ENCODE results near the gene ADH4. TPM values are rescaled to one million over a fixed set of nuclear protein-coding genes. Genes with fewer than 3 reads are reported as not detected.
A peak's percentile ranks its signal among the peaks of the same experiment; 100 is the strongest.
"Not testable (repeated sequence)": the region's sequence is repeated elsewhere in the genome, so short reads cannot be mapped to it uniquely, and the experiment has no call there.

Gene ADH4
- polyA plus RNA-seq (ENCODE audit: insufficient read length in 12 of 12): under 1 TPM in 2 of 12 donors, not detected in 10; 0.20 to 0.45 TPM
- long read RNA-seq, donor 1: 0 reads
- long read RNA-seq, donor 2: 0 reads
- long read RNA-seq, donor 3: 0 reads
- long read RNA-seq, donor 4: 0 reads
- long read RNA-seq, donor 5: 0 reads
- long read RNA-seq, donor 6: 0 reads
- long read RNA-seq, donor 7: 0 reads
- long read RNA-seq, donor 8: 0 reads
- long read RNA-seq, donor 9: 0 reads
- long read RNA-seq, donor 10: 0 reads
- long read RNA-seq, donor 11: 0 reads

DNA sequence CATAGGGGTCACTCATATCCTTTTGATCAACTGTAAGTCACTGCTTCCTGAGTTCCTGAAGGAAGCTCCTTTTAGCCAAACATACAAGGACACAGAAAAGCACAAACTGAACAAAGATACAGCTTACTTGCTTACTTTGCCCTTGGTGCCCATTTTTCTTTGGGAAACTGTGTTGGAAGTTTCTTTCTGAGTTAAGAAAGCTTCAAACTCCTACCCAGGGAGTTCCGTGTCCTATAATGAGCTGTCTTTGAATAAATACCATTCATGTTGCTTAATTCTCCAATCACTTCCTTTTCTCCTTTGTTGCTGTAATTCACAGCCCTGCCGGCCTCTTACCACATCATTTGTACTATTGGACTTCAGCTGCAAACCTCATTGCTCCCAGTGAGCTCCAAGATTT, at the start of gene ADH4:
TSS of gene ADH4 (minus strand) at position 228 of the 400 bp plus-strand sequence. CDS start at position 153, 75 bp downstream.
- DNase-seq: no peak

DNA sequence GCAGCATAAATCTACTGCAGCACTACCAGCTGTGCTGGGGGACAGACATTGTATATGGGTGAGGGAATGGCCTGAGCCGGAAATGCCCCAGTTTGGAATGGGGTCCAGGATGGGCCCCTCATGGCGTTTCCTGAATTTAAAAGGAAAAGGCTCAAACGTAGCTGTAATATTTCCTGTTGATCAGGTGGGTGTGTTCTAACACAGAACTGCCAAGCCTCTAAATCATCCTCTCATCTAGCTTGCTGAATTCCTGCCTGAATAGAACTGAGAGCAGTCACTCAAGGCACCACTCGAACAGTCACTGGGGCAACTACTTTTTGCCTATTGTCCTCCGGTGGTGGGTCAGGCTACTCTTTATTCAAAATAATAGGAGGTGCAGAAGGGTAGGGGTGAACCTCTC, 46.2 kb upstream of the ADH4 start:
- DNase-seq: no peak

DNA sequence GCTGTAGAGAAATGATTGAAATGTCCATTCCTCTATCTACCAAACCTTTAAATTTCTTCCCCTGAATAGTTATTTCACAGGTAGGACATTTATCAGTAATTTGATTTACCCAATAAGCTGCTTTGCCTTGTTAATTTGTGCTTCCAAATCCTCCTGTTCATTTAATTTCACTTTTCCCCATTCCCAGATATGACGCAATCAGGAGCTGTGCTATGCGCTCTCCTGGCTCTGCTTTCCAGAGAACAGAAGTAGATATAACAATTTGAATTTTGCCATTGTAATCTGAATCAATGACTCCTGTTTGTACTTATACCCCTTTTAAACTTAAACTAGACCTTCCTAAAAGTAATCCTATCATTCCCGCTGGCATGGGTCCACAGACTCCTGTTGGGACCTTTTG, 45.8 kb upstream of the ADH4 start:
- not testable (repeated sequence) for DNase-seq

DNA sequence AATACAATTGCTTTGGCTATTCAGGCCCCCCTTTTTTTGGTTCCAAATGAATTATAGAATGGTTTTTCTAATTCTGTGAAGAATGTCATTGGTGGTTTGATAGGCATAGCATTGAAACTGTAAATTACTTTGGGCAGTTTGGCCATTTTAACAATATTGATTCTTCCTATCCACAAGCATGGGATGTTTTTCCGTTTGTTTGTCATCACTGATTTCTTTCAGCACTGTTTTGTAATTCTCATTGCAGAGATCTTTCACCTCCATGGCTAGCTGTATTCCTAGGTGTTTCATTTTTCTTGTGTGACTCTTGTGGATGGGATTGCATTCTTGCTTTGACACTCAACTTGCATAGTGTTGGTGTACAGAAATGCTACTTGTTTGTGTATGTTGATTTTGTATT, 41.9 kb upstream of the ADH4 start:
- no peak for DNase-seq

DNA sequence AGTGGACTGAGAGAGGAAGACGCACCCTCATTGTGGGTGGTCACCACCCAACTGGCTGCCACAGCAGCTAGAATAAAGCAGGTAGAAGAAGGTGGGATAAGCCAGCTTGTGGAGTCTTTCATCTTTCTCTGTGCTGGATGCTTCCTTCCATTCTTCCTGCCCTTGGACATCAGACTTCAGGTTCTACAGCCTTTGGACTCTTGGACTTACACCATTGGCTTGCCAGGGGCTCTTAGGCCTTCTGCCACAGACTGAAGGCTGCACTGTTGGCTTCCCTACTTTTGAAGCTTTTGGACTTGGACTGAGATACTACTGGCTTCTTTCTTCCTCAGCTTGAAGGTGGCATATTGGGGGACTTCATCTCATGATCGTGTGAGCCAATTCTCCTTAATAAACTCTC, 41.5 kb upstream of the ADH4 start:
- DNase-seq: no peak

DNA sequence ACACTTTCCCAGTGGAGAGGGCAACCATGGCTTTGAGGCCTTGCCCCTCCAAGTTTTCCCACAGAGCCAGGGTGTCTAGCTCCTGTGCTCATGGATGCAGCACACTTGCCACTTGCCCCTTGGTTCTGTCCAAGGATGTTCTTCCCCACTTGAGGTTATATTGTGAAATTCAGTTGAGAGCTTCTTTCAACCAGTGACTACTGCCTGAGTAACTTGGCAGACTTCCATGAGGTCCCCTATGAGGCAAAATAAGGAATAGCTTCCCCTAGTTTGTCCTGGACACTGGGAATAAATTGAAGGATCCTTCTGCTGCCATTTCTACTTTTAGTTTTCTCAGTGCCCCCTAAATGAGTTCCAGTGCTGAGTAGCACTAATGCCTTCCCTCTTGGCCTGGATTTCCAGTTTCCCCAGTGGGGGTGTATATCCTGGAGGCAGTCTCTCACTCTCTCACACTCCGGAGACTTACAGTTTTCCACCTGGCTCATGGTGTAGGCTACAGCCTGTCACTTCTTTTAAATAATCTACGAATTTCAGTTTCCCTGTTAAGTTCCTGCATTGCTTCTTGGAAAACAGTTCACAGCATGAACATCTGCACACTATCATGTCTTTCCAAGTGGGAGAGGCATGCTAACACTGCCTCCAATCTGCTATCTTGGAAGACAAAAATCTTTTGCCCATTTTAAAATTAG, 36.4 kb upstream of the ADH4 start:
- DNase-seq: peak; percentile 63

DNA sequence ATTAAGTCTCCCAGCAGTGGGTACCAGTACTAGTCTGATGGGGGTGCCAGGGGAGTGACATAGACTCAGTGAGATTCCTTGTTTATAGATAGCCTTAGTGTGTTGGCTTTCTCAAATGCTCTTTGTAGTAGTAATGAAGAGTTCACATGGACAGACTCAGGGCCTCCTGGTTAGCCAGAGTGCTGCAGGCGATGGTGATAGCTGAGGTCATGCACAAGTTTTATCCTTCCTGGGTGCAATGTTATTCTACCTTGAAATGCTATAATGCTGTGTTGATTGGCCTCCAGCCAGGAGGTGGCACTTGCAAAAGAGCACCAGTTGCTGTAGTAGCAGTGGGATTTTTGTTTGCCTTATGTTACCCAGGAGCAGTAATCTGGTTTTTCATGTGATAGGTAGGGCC, 35.5 kb upstream of the ADH4 start:
- no peak for DNase-seq

DNA sequence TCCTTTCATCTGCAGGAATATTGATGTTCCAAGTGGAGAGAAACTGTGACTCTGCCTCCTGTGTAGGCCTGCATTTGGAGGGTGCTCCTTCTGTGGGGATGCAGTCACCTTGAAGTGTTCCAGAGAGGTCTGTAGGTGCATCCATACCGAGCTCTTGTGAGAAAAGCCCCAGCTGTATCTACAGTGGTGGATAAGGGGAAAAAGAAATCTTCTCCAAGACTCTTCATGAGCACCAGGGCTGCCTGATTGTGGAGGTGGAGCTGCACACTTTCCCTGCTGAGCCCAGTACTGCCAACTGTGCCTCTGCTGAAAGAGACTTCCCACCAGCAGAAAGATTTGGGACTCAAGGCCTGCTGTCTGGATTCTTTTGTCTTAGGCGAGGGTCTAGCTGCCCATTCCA, 35.1 kb upstream of the ADH4 start:
- DNase-seq: no peak

DNA sequence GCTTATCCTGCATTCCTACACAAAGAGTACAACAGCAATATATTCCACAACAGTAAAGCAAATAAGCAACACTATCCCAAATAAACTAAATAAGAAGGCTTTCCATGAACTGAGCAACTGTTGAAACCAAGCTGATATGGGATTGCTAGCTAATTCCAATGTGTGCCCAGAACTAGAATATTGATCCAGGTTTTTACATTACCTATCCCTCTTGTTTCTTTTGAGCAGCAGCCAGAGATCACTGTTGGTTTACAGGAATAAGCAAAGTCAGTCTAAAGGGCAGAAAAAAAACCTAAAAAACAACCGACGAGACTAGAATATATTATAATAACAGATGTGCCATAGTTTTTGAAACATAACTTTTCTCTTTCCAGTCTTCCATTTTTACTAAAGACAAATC, 22.4 kb upstream of the ADH4 start:
- no peak for DNase-seq

DNA sequence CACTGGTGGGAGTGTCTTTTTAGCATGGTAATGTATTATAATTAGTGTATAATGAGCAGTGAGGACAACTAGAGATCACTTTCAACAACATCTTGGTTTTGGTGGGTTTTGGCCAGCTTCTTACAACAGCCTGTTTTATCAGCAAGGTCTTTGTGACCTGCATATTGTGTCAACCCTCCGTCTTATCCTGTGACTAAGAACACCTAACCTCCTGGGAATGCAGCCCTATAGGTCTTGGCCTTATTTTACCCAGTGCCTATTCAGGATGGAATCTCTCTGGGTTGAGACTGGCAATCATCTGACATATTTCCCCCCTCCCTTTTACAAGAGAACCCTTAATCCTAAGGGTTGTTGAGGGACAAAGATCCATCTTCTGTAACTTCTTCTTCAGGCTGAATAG, 21.9 kb upstream of the ADH4 start:
- DNase-seq: no peak

DNA sequence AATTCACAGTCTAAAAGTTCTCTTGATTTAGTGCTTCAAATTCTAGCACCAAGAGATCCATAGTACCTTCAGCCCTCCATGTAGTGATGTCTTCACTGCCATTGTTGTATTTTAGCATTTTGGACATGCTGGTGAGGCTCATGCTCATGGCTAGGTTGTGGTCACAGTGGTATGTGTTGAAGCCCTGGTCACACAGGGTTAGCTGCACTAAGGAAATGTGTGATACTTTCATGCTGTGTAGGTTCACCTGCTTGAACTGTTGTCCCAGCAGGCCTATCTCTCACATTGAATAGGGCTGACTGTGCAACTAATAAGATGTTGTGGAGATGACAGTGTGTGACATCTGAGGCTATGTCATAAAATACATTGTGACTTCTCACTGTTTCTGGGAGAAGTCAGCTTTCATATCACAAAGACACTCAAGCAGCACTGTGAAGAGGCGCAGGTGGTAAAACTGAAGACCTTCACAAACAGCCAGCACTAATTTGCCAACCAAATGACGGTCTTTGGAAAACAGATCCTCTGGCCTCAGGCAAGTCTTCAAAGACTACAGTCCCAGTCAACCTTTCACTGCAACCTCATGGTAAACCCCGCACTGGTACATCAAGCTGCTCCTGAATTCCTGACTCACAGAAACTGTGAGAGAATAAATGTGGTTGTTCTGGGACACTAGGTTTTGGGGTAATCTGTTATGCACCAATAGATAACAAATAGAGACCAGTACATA, 17.4 kb upstream of the ADH4 start:
- DNase-seq: no peak

DNA sequence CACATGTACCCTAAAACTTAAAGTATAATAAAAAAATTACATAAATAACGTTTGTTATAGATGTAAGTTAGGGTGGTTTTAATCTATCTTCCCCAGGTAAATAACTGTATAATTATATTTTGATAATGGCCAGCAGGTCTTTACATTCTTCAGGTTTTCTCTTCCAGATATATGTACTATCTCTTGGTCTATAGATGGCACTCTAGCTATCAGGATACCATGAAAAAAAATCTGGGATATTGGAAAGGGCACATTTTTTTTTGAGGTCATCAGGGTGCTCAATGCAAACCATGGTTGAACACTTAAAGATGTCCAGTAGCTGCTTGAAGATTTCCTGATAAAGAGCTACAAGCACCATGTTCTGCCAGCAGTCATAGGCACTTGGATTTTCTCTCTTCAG, 15.6 kb upstream of the ADH4 start:
- no peak for DNase-seq

DNA sequence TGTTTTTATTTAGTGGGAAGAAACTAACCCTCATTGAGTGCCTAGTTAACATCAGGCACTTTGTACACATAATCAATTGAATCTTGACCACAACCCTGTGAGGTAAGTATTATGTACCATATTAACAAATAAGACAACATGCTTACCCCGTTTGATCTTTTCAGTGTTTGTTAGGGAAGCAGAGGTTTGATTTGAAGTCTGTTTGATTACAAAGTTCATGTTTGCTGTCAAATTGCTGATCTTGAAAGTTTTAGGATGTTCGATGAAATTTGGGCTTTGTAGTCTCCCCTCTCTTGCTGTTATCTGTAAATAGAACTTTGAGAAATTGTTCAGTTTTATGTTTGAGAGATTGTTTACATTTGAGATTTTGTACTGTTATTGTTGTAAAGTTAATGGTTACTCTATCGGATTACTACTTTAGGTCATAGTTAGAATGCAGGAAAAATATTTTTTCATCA, 13.4 kb upstream of the ADH4 start:
- DNase-seq: no peak

DNA sequence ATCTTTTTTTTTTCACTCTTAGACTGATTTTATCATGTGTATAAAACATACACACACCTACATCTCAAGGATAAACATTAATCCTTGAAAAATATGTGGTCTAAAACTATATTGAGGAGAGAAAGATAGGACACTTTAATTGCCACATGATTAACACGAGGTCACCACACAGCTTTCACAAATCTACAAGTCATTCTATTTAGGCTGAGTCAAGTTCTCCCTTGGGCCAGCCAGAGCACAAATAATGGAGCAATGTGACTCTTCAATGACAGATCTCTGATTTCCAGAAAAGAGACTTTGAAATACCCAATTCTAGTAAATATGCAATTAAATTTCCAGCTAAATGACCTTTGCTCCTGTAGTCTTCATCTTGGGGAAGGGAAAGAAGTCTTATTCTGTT, 12.9 kb upstream of the ADH4 start:
- no peak for DNase-seq

DNA sequence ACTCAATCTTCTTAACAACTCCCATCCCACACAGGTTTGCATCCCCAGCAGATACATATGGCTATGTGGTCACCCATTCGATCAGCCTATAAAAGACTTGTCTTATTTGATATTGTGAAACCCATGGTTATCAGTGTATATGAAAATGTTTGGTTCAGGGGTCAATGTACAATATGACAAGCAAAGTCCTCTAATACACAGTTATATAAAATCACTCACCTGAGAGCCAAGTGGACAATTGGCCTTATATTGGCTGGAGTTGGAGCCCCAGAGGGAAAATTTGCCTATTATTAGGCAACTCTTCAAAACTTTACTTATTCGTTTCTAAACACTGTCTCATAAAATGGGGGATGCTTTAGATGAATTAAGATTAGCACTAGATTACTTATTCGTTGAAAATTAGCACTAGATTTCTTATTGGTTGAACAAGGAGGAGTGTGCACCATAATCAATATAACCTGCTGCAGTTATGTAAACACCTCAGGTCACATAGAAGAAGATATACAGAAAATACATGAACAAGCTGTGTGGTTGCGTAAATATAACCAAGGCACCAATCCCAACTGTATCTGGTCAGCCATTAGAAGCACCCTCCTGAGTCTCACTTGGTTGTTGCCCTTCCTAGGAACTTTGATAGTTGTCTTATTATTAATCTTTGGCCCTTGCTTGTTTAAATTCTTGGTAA, 10.7 kb upstream of the ADH4 start:
- DNase-seq: no peak

DNA sequence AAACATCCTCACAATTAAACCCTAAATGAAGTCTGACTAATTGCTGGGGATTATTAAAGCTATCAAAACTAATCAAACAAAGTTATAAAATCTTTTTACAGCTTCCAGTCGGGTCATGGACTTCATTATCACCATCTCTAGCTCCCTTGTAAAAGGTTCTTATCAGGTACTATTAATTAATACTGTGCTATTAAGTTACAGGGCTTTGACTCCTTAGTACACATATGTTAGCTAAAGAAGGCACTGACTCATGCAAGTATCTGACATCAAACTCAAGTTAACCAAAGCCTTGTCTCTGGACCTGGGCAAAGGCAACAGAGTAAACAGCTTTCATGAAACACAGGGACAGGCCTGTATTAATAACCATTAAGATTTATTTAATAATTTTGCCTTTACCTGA, 7.9 kb upstream of the ADH4 start:
- no peak for DNase-seq

DNA sequence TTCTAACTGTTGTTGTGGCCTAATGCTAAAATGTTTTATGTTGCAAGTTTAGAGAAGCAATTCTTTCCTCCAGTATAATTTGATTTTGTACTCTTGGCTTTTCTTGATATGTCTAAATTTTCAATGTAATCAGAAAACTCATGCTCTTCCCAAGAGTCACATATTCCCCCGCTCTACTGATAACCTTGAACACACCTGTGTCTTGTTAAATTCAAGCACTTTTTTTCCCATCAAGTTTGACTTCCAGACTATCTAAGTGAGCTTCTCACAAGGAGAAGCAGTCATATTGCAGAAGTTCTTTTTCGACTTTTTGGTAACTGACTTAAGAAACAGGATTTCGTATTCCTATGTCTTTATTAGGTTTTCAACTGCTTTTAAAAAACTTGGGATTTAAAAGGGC, 7.4 kb upstream of the ADH4 start:
- DNase-seq: no peak

DNA sequence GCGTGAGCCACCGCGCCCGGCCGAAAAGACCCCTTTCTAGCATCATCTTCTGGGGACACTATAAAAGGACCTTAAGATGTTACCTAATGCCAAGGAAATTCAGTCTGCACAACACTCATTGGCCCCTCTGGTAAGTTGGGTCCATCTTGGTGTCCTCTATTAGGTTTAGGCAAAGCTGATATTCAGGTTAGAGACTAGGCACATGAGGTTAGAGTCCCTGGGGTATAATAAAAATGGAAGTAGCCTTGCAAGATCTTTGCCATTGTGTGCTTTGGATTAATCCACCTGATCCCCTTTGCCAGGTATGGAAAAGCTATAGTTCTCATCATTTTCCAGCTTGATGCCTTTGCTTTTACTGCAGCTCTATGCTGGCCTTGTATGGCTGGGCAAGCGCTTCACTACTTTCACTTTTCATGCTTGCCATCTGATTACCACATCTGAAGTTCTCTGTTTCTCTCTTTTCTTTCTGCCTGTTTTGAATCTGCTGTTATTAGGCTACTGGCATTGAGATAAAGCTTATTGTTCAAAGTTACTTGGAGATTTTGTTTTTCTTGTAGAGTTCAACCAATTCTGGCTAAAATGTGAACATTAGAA, 5.4 kb upstream of the ADH4 start:
- DNase-seq: no peak

DNA sequence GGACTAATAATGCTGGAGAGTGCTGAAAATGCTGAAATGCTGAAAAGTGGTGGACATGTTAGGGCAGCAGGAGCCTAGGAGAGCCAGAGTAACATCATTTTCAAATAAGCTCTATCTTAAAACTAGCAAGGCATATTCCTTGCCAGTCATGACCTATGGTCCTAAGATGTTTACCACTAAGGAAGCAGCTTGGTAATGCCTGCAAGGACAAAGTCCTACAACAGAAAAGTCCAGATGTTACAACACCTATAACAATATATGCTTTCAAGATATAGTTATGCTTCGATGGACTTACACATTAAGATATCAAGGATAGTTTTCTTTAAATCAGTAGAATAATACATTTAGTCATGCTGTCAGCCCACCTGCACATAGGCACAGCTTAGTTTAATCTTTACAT, 4.5 kb upstream of the ADH4 start:
- no peak for DNase-seq

DNA sequence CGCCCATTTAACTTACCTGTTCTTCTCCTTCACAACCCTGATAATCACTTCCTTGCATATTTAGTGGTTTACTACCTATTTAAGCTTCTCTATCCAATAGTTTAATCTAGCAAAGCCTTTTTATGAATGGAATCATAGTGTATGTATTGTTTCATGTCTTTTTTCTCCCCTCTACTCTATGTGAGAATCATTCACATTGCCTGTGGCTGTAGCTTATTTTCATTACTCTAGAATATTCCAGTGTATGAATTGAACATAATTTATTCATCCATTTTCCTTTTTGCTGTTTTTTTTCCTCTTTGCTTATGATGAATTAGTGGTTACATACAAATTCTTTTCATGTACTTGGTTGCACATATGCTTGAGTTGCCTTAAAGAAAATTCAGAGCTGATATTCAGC, 490 bp upstream of the ADH4 start:
- DNase-seq: no peak

DNA sequence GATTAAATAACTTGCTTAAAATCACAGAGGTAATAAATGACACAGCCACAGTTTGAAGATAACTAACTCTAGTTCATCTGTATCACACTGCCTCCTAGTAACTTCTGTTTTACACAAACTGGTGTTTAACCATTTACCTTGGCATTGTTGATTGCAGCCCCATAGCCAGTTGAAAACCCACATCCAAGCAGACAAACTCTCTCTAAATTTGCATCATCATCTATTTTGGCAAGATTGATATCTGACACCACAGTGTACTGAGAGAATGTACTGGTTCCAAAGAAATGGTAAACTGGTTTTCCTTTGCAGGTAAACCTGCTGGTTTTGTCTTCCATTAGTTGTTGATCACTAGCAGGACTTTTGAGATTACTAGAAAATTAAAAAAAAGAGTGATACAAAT, 7.8 kb downstream of the ADH4 start:
- DNase-seq: no peak

DNA sequence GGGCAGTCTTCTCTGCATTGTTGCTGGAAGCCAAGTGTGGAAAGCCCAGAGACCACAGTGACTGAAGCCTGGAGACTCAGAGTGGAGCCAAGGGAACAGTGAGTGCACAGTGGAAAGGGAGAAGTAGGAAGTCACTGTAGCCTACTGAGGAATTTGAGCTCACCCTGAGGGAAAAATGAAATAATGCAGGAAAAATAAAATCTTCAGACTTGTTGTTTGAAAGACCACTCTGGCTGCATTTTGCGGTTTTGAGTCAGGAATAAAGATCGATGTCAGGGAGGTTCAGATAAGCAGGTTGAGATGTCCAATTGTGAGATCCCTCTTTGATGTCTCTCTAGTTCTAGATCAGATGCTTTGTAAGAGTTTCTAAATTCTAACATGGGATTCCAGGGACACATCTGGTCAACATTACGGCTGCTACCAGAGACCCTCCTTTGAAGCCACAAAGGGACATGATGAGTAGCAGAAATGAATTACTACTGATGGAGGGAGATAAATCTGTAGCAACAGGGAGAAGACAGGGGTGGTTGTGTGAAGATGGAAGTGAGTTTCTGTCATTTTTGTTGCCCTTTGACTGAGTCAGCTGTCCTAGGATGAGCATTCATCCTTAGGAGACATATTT, 8.4 kb downstream of the ADH4 start:
- no peak for DNase-seq

Measured in muscle of arm (tissue), 14 donors.